Breast epithelium (tissue), 4 donors: ENCODE results near the gene WDR7. TPM values are rescaled to one million over a fixed set of nuclear protein-coding genes. Genes with fewer than 3 reads are reported as not detected.
A peak's percentile ranks its signal among the peaks of the same experiment; 100 is the strongest.

Experiments used
- DNase-seq, 2 donors: peaks; one replicate each; pipeline ENCODE4 v3.0.0-alpha.2; 2019; ENCODE audit warnings: low spot score in 2 of 2
- H3K27ac ChIP-seq, 2 donors: fragments of 200-600 bp; sonication (generic) in 1 of 2; one replicate each; pipeline ENCODE4 v1.5.1; 2016 to 2019; ENCODE audit warnings: mild to moderate bottlenecking in 1 of 2
- H3K27me3 ChIP-seq, 2 donors: fragments of 200-600 bp; sonication (generic) in 1 of 2; one replicate each; pipeline versions ENCODE4 v1.5.1 to v1.6.0; 2017 to 2019; ENCODE audit warnings: control low read depth in 1 of 2, mild to moderate bottlenecking in 1 of 2
- H3K36me3 ChIP-seq: fragments of 200-600 bp; one replicate; pipeline ENCODE4 v1.5.1; 2019
- H3K4me1 ChIP-seq, 2 donors: fragments of 200-600 bp; sonication (generic); one replicate each; pipeline ENCODE4 v1.5.1; 2016 to 2019; ENCODE audit warnings: control low read depth in 1 of 2
- H3K4me3 ChIP-seq, 3 donors: fragments of 200-600 bp; sonication (generic); 1 replicate in 2 of 3; 2 replicates in 1 of 3; pipeline ENCODE4 v1.5.1; 2016 to 2019; ENCODE audit warnings: mild to moderate bottlenecking in 3 of 3, moderate library complexity in 2 of 3
- H3K9me3 ChIP-seq, 2 donors: fragments of 200-600 bp; sonication (generic) in 1 of 2; one replicate each; pipeline ENCODE4 v1.5.1; 2016 to 2019; ENCODE audit warnings: control low read depth in 1 of 2
- CTCF ChIP-seq, 3 donors: fragments of 450-650 bp; IDR thresholded peaks; one replicate each; pipeline ENCODE4 v1.5.1; 2016 to 2017; ENCODE audit warnings: antibody characterized with exemption in 3 of 3, mild to moderate bottlenecking in 3 of 3, moderate library complexity in 3 of 3
- POLR2A ChIP-seq: fragments of 450-650 bp; IDR thresholded peaks from one replicate; pipeline ENCODE4 v1.6.1; 2016; ENCODE audit warnings: antibody characterized with exemption, mild to moderate bottlenecking, moderate library complexity
- POLR2AphosphoS5 ChIP-seq, 3 donors: sonication (generic); formaldehyde crosslinking; IDR thresholded peaks; one replicate each; pipeline ENCODE4 v1.6.1; 2017; ENCODE audit warnings: antibody characterized with exemption in 3 of 3
- intact Hi-C: fragments of 100-400 bp; cut with DNase I; formaldehyde crosslinking; loops from one replicate; pipeline ENCODE4 v1.15.1; 2023; ENCODE audit warnings: low total_unique reads
- total RNA-seq, 3 donors: library from RNA; depleted of rRNA; stranded (reverse); fragments of >200 nt; gene quantifications; one replicate each; pipeline ENCODE4 v1.1.0, GENCODE V29; 2016

The WDR7 gene
- 10 to 100 TPM; 28.3 to 32.6 (median 31.1) TPM for total RNA-seq

- DNase-seq = peak; percentile 95
These were observed at the start of gene WDR7 for GRCh38 chr18:56650944-56651770. Gene WDR7, plus strand, starts transcription at chr18:56651359. Its CDS starts 21,157 bp downstream, at chr18:56672516.

GRCh38 chr18:56606618-56607017 is 44.5 kb upstream of the WDR7 start:
- Histone ChIP-seq H3K27me3 (no peaks in the 10 kb centered on the region), H3K4me3 (no peak overlapping the region), H3K4me1 (no peaks in the 10 kb centered on the region), H3K36me3 (no peaks in the 10 kb centered on the region), H3K9me3 (no peaks in the 10 kb centered on the region), H3K27ac (no peak overlapping the region)
- no peak for DNase-seq
- TF ChIP-seq CTCF (IDR thresholded peaks at IDR 0.05) = no peak
- no peak for TF ChIP-seq POLR2A
- TF ChIP-seq POLR2AphosphoS5 (IDR thresholded peaks at IDR 0.05) = no peak
- intact Hi-C loops = no loop called here

More at GRCh38 chr18:56650944-56651770, at the start of gene WDR7:
- Histone ChIP-seq H3K4me1 (no peaks in the 10 kb centered on the region), H3K9me3 (no peaks in the 10 kb centered on the region), H3K27me3 (no peaks in the 10 kb centered on the region), H3K36me3 (no peaks in the 10 kb centered on the region), H3K4me3 (peak within 1 kb of the TSS; percentile 68 to 95 (median 84)), H3K27ac (peak within 1 kb of the TSS; percentile 86 to 88)
- TF ChIP-seq CTCF (IDR thresholded peaks at IDR 0.05) = no peak
- TF ChIP-seq POLR2A = no peak
- TF ChIP-seq POLR2AphosphoS5 (IDR thresholded peaks at IDR 0.05) = peak; percentile 16 to 60 (median 57)
- intact Hi-C loops = no loop called here

GRCh38 chr18:56615738-56616520 is 35.2 kb upstream of the WDR7 start:
- no peak overlapping the region for H3K4me3 ChIP-seq
- no peaks in the 10 kb centered on the region for H3K27me3 ChIP-seq
- H3K27ac ChIP-seq = no peak overlapping the region
- H3K4me1 ChIP-seq = no peaks in the 10 kb centered on the region
- peaks cover 10% of the 10 kb centered on the region for H3K36me3 ChIP-seq
- H3K9me3 ChIP-seq = no peaks in the 10 kb centered on the region
- TF ChIP-seq CTCF (IDR thresholded peaks at IDR 0.05) (no peak), POLR2A (no peak), POLR2AphosphoS5 (IDR thresholded peaks at IDR 0.05) (no peak)
- no peak for DNase-seq
- intact Hi-C loops = loop anchor here (5.0 kb wide), 1 partner anchor 626 kb away; no protein-coding TSS in a partner anchor

GRCh38 chr18:56627991-56628390 is 23.2 kb upstream of the WDR7 start:
- H3K9me3 ChIP-seq = no peaks in the 10 kb centered on the region
- peaks cover 5% of the 10 kb centered on the region for H3K36me3 ChIP-seq
- no peak overlapping the region for H3K4me3 ChIP-seq
- no peak overlapping the region for H3K27ac ChIP-seq
- TF ChIP-seq POLR2AphosphoS5 (IDR thresholded peaks at IDR 0.05) (no peak), CTCF (IDR thresholded peaks at IDR 0.05) (no peak), POLR2A (no peak)
- intact Hi-C loops = no loop called here
- no peak for DNase-seq
- peaks cover 0 to 3% of the 10 kb centered on the region in 2 donors for H3K4me1 ChIP-seq
- no peaks in the 10 kb centered on the region for H3K27me3 ChIP-seq
